Measurements from ENCODE around the gene NRG4. TPM values are rescaled to one million over a fixed set of nuclear protein-coding genes. Genes with fewer than 3 reads are reported as not detected.
"Not testable (repeated sequence)": the region's sequence is repeated elsewhere in the genome, so short reads cannot be mapped to it uniquely, and the experiment has no call there.

Gene NRG4
- total RNA-seq, 2 experiments from 2014 or later: not detected

GRCh38 chr15:76035593-76035992 is 23.4 kb upstream of the NRG4 start:
- ChIA-PET CTCF (interaction anchor here (0.7 to 1.4 kb wide), 3 partner anchors 21 to 36 kb away, joined by 3 to 4 read pairs (median 4); no protein-coding TSS in a partner anchor), POLR2A (no interaction called here)
- peaks cover 4% of the 10 kb centered on the region for H3K9me3 Mint-ChIP-seq (ENCODE audit: low read depth)
- H3K36me3 Mint-ChIP-seq (ENCODE audit: low read depth): no peaks in the 10 kb centered on the region
- H3K4me3 Mint-ChIP-seq: no peak overlapping the region
- H3K4me1 Mint-ChIP-seq: no peaks in the 10 kb centered on the region
- ATAC-seq (no peak), DNase-seq (no peak)
- intact Hi-C loops (cut with DNase I, micrococcal nuclease): no loop called here
- no peak overlapping the region for H3K27ac Mint-ChIP-seq
- H3K27me3 Mint-ChIP-seq: peaks cover 11% of the 10 kb centered on the region

GRCh38 chr15:76034111-76034510 is 21.9 kb upstream of the NRG4 start:
- intact Hi-C loops (cut with DNase I, micrococcal nuclease): no loop called here
- H3K4me3 Mint-ChIP-seq: no peak overlapping the region
- no peak for ATAC-seq
- peaks cover 3% of the 10 kb centered on the region for H3K27me3 Mint-ChIP-seq
- POLR2A ChIA-PET: no interaction called here
- DNase-seq: no peak
- H3K4me1 Mint-ChIP-seq: no peaks in the 10 kb centered on the region
- no peaks in the 10 kb centered on the region for H3K9me3 Mint-ChIP-seq (ENCODE audit: low read depth)
- no peak overlapping the region for H3K27ac Mint-ChIP-seq
- H3K36me3 Mint-ChIP-seq (ENCODE audit: low read depth): no peaks in the 10 kb centered on the region
- CTCF ChIA-PET: interaction anchor here (2.1 kb wide), 1 partner anchor 105 kb away, joined by 8 read pairs; no protein-coding TSS in a partner anchor

GRCh38 chr15:76033438-76033837 is 21.2 kb upstream of the NRG4 start:
- CTCF ChIA-PET: interaction anchor here (0.7 to 2.1 kb wide), 2 partner anchors 10 to 106 kb away, joined by 3 to 8 read pairs; no protein-coding TSS in a partner anchor
- DNase-seq: no peak
- Mint-ChIP-seq H3K4me3 (no peak overlapping the region), H3K4me1 (no peaks in the 10 kb centered on the region), H3K36me3 (ENCODE audit: low read depth) (no peaks in the 10 kb centered on the region), H3K27ac (no peak overlapping the region), H3K9me3 (ENCODE audit: low read depth) (no peaks in the 10 kb centered on the region), H3K27me3 (peaks cover 2% of the 10 kb centered on the region)
- POLR2A ChIA-PET: no interaction called here
- intact Hi-C loops (cut with DNase I, micrococcal nuclease): no loop called here
- ATAC-seq: no peak

- H3K27me3 Mint-ChIP-seq: peaks cover 2% of the 10 kb centered on the region
- ChIA-PET POLR2A (no interaction called here), CTCF (no interaction called here)
- intact Hi-C loops (cut with DNase I, micrococcal nuclease): no loop called here
- ATAC-seq: no peak
- no peak overlapping the region for H3K27ac Mint-ChIP-seq
- H3K9me3 Mint-ChIP-seq (ENCODE audit: low read depth): no peaks in the 10 kb centered on the region
- no peaks in the 10 kb centered on the region for H3K36me3 Mint-ChIP-seq (ENCODE audit: low read depth)
- H3K4me1 Mint-ChIP-seq: no peaks in the 10 kb centered on the region
- DNase-seq: no peak
- no peak overlapping the region for H3K4me3 Mint-ChIP-seq
Observed at GRCh38 chr15:76032046-76032445, 19.8 kb upstream of the NRG4 start.

- H3K4me3 Mint-ChIP-seq: no peak overlapping the region
- no peak overlapping the region for H3K27ac Mint-ChIP-seq
- ChIA-PET CTCF (interaction anchor here (1.5 kb wide), 1 partner anchor 32 kb away, joined by 5 read pairs; no protein-coding TSS in a partner anchor), POLR2A (no interaction called here)
- ATAC-seq: no peak
- peaks cover 14% of the 10 kb centered on the region for H3K9me3 Mint-ChIP-seq (ENCODE audit: low read depth)
- DNase-seq: no peak
- H3K27me3 Mint-ChIP-seq: peaks cover 11% of the 10 kb centered on the region
- H3K36me3 Mint-ChIP-seq (ENCODE audit: low read depth): no peaks in the 10 kb centered on the region
- intact Hi-C loops (cut with DNase I, micrococcal nuclease): no loop called here
- H3K4me1 Mint-ChIP-seq: no peaks in the 10 kb centered on the region
Observed at GRCh38 chr15:76024021-76024768, 12.0 kb upstream of the NRG4 start.

- DNase-seq; CTCF ChIA-PET; ATAC-seq; H3K4me1 Mint-ChIP-seq; intact Hi-C loops (cut with DNase I, micrococcal nuclease); H3K4me3 Mint-ChIP-seq; POLR2A ChIA-PET; H3K36me3 Mint-ChIP-seq (ENCODE audit: low read depth); H3K27ac Mint-ChIP-seq: not testable (repeated sequence)
- Mint-ChIP-seq H3K27me3 (peaks cover 36% of the 10 kb centered on the region), H3K9me3 (ENCODE audit: low read depth) (peaks cover 12% of the 10 kb centered on the region)
Observed at GRCh38 chr15:76013470-76013869, 1.2 kb upstream of the NRG4 start.

GRCh38 chr15:76010613-76011012 is 1.6 kb downstream of the NRG4 start:
- Mint-ChIP-seq H3K4me3 (no peak overlapping the region), H3K36me3 (ENCODE audit: low read depth) (no peaks in the 10 kb centered on the region), H3K27ac (no peak overlapping the region), H3K4me1 (peaks cover 6% of the 10 kb centered on the region), H3K9me3 (ENCODE audit: low read depth) (no peaks in the 10 kb centered on the region), H3K27me3 (peaks cover 24% of the 10 kb centered on the region)
- intact Hi-C loops (cut with DNase I, micrococcal nuclease): no loop called here
- no peak for ATAC-seq
- CTCF ChIA-PET: interaction anchor here (1.2 kb wide), 1 partner anchor 12 kb away, joined by 3 read pairs; no protein-coding TSS in a partner anchor
- DNase-seq: no peak
- POLR2A ChIA-PET: no interaction called here

GRCh38 chr15:76006136-76006778 is 6.0 kb downstream of the NRG4 start:
- POLR2A ChIA-PET: no interaction called here
- no peaks in the 10 kb centered on the region for H3K36me3 Mint-ChIP-seq (ENCODE audit: low read depth)
- H3K4me3 Mint-ChIP-seq: no peak overlapping the region
- no peak for ATAC-seq
- no peaks in the 10 kb centered on the region for H3K4me1 Mint-ChIP-seq
- intact Hi-C loops (cut with DNase I, micrococcal nuclease): no loop called here
- CTCF ChIA-PET: interaction anchor here (0.8 to 1.2 kb wide), 3 partner anchors 19 to 128 kb away, joined by 3 read pairs; no protein-coding TSS in a partner anchor
- no peaks in the 10 kb centered on the region for H3K9me3 Mint-ChIP-seq (ENCODE audit: low read depth)
- no peak for DNase-seq
- H3K27me3 Mint-ChIP-seq: peaks cover 16% of the 10 kb centered on the region
- H3K27ac Mint-ChIP-seq: no peak overlapping the region

- H3K4me3 Mint-ChIP-seq: no peak overlapping the region
Observed at GRCh38 chr15:76003364-76003763, 8.9 kb downstream of the NRG4 start.

GRCh38 chr15:75995611-75996010 is 16.6 kb downstream of the NRG4 start:
- DNase-seq (no peak), ATAC-seq (no peak)
- POLR2A ChIA-PET: no interaction called here
- intact Hi-C loops (cut with DNase I, micrococcal nuclease): no loop called here
- peaks cover 3% of the 10 kb centered on the region for H3K9me3 Mint-ChIP-seq (ENCODE audit: low read depth)
- peaks cover 3% of the 10 kb centered on the region for H3K27me3 Mint-ChIP-seq
- no peak overlapping the region for H3K27ac Mint-ChIP-seq
- no peaks in the 10 kb centered on the region for H3K4me1 Mint-ChIP-seq
- H3K4me3 Mint-ChIP-seq: no peak overlapping the region
- H3K36me3 Mint-ChIP-seq (ENCODE audit: low read depth): no peaks in the 10 kb centered on the region
- CTCF ChIA-PET: interaction anchor here (0.6 to 1.2 kb wide), 3 partner anchors 26 to 938 kb away, joined by 4 to 5 read pairs (median 5); no protein-coding TSS in a partner anchor

More at GRCh38 chr15:76003364-76003763, 8.9 kb downstream of the NRG4 start:
- intact Hi-C loops (cut with DNase I, micrococcal nuclease): no loop called here
- H3K4me1 Mint-ChIP-seq: no peaks in the 10 kb centered on the region
- CTCF ChIA-PET: no interaction called here
- H3K27ac Mint-ChIP-seq: no peak overlapping the region
- ATAC-seq: no peak
- no peaks in the 10 kb centered on the region for H3K9me3 Mint-ChIP-seq (ENCODE audit: low read depth)
- no peak for DNase-seq
- no peaks in the 10 kb centered on the region for H3K36me3 Mint-ChIP-seq (ENCODE audit: low read depth)
- POLR2A ChIA-PET: no interaction called here
- H3K27me3 Mint-ChIP-seq: peaks cover 13% of the 10 kb centered on the region

GRCh38 chr15:75994220-75994619 is 18.0 kb downstream of the NRG4 start:
- ChIA-PET POLR2A (no interaction called here), CTCF (no interaction called here)
- no peak for ATAC-seq
- Mint-ChIP-seq H3K27ac (no peak overlapping the region), H3K27me3 (peaks cover 3% of the 10 kb centered on the region), H3K4me3 (no peak overlapping the region), H3K4me1 (no peaks in the 10 kb centered on the region), H3K9me3 (ENCODE audit: low read depth) (peaks cover 3% of the 10 kb centered on the region), H3K36me3 (ENCODE audit: low read depth) (no peaks in the 10 kb centered on the region)
- intact Hi-C loops (cut with DNase I, micrococcal nuclease): no loop called here
- no peak for DNase-seq

GRCh38 chr15:75992897-75993296 is 19.3 kb downstream of the NRG4 start:
- intact Hi-C loops (cut with DNase I, micrococcal nuclease): no loop called here
- no peak overlapping the region for H3K4me3 Mint-ChIP-seq
- CTCF ChIA-PET: interaction anchor here (0.6 kb wide), 1 partner anchor 1056 kb away, joined by 3 read pairs; no protein-coding TSS in a partner anchor
- no peak overlapping the region for H3K27ac Mint-ChIP-seq
- no peaks in the 10 kb centered on the region for H3K27me3 Mint-ChIP-seq
- ATAC-seq: no peak
- peaks cover 3% of the 10 kb centered on the region for H3K9me3 Mint-ChIP-seq (ENCODE audit: low read depth)
- DNase-seq: no peak
- H3K4me1 Mint-ChIP-seq: no peaks in the 10 kb centered on the region
- POLR2A ChIA-PET: no interaction called here
- no peaks in the 10 kb centered on the region for H3K36me3 Mint-ChIP-seq (ENCODE audit: low read depth)

Measured in activated CD4-positive, alpha-beta T cell treated with anti-CD3 and anti-CD28 coated beads for 36 hours (primary cell).